ENCODE measurements around the gene STX18.

STX18 gene

GRCh38 chr4:4418676-4419390 lies 123.0 kb downstream of the STX18 start:
- DNase-seq (ENCODE audit: low read depth): no peak

- no peak for DNase-seq (ENCODE audit: low read depth)
Measured at GRCh38 chr4:4417886-4418285, 124.0 kb downstream of the STX18 start.

- DNase-seq (ENCODE audit: low read depth): no peak
Measured at GRCh38 chr4:4416981-4417380, 124.9 kb downstream of the STX18 start.

GRCh38 chr4:4415806-4416805 lies 125.7 kb downstream of the STX18 start:
- DNase-seq (ENCODE audit: low read depth): no peak

- no peak for DNase-seq (ENCODE audit: low read depth)
Measured at GRCh38 chr4:4415107-4415805, 126.6 kb downstream of the STX18 start.

- no peak for DNase-seq (ENCODE audit: low read depth)
Measured at GRCh38 chr4:4413806-4414205, 128.0 kb downstream of the STX18 start.

GRCh38 chr4:4413373-4413725 lies 128.5 kb downstream of the STX18 start:
- no peak for DNase-seq (ENCODE audit: low read depth)

GRCh38 chr4:4412641-4413372 lies 129.0 kb downstream of the STX18 start:
- no peak for DNase-seq (ENCODE audit: low read depth)

- DNase-seq (ENCODE audit: low read depth): no peak
Measured at GRCh38 chr4:4411906-4412305, 129.9 kb downstream of the STX18 start.

GRCh38 chr4:4410271-4410670 lies 131.6 kb downstream of the STX18 start:
- no peak for DNase-seq (ENCODE audit: low read depth)

- DNase-seq (ENCODE audit: low read depth): no peak
Measured at GRCh38 chr4:4409416-4410115, 132.3 kb downstream of the STX18 start.

GRCh38 chr4:4408576-4409335 lies 133.1 kb downstream of the STX18 start:
- no peak for DNase-seq (ENCODE audit: low read depth)

- no peak for DNase-seq (ENCODE audit: low read depth)
Measured at GRCh38 chr4:4408132-4408523, 133.7 kb downstream of the STX18 start.

- no peak for DNase-seq (ENCODE audit: low read depth)
Measured at GRCh38 chr4:4407299-4408131, 134.3 kb downstream of the STX18 start.

GRCh38 chr4:4406455-4407298 lies 135.2 kb downstream of the STX18 start:
- no peak for DNase-seq (ENCODE audit: low read depth)

GRCh38 chr4:4405358-4405962 lies 136.4 kb downstream of the STX18 start:
- DNase-seq (ENCODE audit: low read depth): no peak

GRCh38 chr4:4402966-4403365 lies 138.9 kb downstream of the STX18 start:
- DNase-seq (ENCODE audit: low read depth): peak; percentile 75

GRCh38 chr4:4401036-4401435 lies 140.8 kb downstream of the STX18 start:
- no peak for DNase-seq (ENCODE audit: low read depth)
